A549 (cell line): Measurements from ENCODE around the gene ZNF646.

Experiments used
- EP300 ChIP-seq, 2 experiments: fragments of >200 bp; sonication (Bioruptor Twin); formaldehyde crosslinking; IDR thresholded peaks; 2 replicates in 1 of 2; 3 replicates in 1 of 2; pipeline ENCODE4 v1.6.1; 2016 to 2017
- MYC ChIP-seq: IDR thresholded peaks from 2 replicates; pipeline ENCODE4 v1.6.1; 2012; ENCODE audit warnings: mild to moderate bottlenecking, inconsistent platforms, low read length, improper control_type of control experiment, borderline replicate concordance
- TF ChIP-seq, protein P1 (sequence below): fragments of >200 bp; sonication (Bioruptor Twin); formaldehyde crosslinking; IDR thresholded peaks from 3 replicates; pipeline ENCODE4 v1.5.1; 2016
- TF ChIP-seq, protein P2 (sequence below): IDR thresholded peaks from 2 replicates; pipeline ENCODE4 v1.6.1; 2012
- TF ChIP-seq, protein P3 (sequence below): fragments of 450-650 bp; IDR thresholded peaks from 2 replicates; pipeline ENCODE4 v1.6.1; 2014; ENCODE audit warnings: antibody characterized with exemption

DNA sequence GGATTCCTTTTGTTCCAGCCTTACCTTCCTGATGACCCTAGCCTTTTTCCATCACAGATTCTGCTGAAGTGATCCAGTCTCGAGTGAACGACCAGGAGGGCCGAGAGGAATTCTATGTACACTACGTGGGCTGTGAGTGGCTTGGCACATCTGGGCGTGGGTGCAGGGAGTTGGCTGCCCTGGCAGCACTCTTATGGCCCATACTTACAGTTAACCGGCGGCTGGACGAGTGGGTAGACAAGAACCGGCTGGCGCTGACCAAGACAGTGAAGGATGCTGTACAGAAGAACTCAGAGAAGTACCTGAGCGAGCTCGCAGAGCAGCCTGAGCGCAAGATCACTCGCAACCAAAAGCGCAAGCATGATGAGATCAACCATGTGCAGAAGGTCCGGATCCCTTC, 45.9 kb downstream of the ZNF646 start:
- TF ChIP-seq, protein P1, sequence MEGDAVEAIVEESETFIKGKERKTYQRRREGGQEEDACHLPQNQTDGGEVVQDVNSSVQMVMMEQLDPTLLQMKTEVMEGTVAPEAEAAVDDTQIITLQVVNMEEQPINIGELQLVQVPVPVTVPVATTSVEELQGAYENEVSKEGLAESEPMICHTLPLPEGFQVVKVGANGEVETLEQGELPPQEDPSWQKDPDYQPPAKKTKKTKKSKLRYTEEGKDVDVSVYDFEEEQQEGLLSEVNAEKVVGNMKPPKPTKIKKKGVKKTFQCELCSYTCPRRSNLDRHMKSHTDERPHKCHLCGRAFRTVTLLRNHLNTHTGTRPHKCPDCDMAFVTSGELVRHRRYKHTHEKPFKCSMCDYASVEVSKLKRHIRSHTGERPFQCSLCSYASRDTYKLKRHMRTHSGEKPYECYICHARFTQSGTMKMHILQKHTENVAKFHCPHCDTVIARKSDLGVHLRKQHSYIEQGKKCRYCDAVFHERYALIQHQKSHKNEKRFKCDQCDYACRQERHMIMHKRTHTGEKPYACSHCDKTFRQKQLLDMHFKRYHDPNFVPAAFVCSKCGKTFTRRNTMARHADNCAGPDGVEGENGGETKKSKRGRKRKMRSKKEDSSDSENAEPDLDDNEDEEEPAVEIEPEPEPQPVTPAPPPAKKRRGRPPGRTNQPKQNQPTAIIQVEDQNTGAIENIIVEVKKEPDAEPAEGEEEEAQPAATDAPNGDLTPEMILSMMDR = no peak
- TF ChIP-seq EP300 (IDR thresholded peaks at IDR 0.05) (no peak), MYC (no peak)
- TF ChIP-seq, protein P2, sequence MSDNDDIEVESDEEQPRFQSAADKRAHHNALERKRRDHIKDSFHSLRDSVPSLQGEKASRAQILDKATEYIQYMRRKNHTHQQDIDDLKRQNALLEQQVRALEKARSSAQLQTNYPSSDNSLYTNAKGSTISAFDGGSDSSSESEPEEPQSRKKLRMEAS = no peak
- TF ChIP-seq, protein P3, sequence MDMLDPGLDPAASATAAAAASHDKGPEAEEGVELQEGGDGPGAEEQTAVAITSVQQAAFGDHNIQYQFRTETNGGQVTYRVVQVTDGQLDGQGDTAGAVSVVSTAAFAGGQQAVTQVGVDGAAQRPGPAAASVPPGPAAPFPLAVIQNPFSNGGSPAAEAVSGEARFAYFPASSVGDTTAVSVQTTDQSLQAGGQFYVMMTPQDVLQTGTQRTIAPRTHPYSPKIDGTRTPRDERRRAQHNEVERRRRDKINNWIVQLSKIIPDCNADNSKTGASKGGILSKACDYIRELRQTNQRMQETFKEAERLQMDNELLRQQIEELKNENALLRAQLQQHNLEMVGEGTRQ = no peak
